Stimulated activated CD4-positive, alpha-beta T cell treated with anti-CD3 and anti-CD28 coated beads, Interleukin-1b, Interleukin-23, amount 100 ng/mL, for 24 hours (primary cell): ENCODE measurements around the gene AVEN.
"Not testable (repeated sequence)": the region's sequence is repeated elsewhere in the genome, so short reads cannot be mapped to it uniquely, and the experiment has no call there.

Experiments used
- DNase-seq, 4 experiments: peaks; one replicate each; pipeline ENCODE4 v3.0.0-alpha.2; 2020; ENCODE audit warnings: low read depth in 4 of 4, low spot score in 1 of 4

AVEN gene

GRCh38 chr15:34038871-34039789 is at the start of gene AVEN:
AVEN (minus strand) TSS chr15:34039204; CDS start chr15:34039046, 158 bp downstream.
- DNase-seq: peak in 3 of 4 experiments; percentile 34 to 48 (median 46)

- no peak for DNase-seq
Observed at GRCh38 chr15:34085746-34086145, 46.7 kb upstream of the AVEN start.

GRCh38 chr15:34084086-34084485 is 45.1 kb upstream of the AVEN start:
- DNase-seq: no peak

GRCh38 chr15:34079904-34080303 is 40.9 kb upstream of the AVEN start:
- no peak for DNase-seq

GRCh38 chr15:34078900-34079299 is 39.9 kb upstream of the AVEN start:
- DNase-seq: no peak

- no peak for DNase-seq
Observed at GRCh38 chr15:34076785-34077184, 37.8 kb upstream of the AVEN start.

- DNase-seq: no peak
Observed at GRCh38 chr15:34070003-34070402, 31.0 kb upstream of the AVEN start.

- no peak for DNase-seq
Observed at GRCh38 chr15:34065941-34066340, 26.9 kb upstream of the AVEN start.

- no peak for DNase-seq
Observed at GRCh38 chr15:34065261-34065660, 26.3 kb upstream of the AVEN start.

GRCh38 chr15:34064438-34064837 is 25.4 kb upstream of the AVEN start:
- DNase-seq: no peak

GRCh38 chr15:34059946-34060345 is 20.9 kb upstream of the AVEN start:
- no peak for DNase-seq

- no peak for DNase-seq
Observed at GRCh38 chr15:34059476-34059875, 20.5 kb upstream of the AVEN start.

- no peak for DNase-seq
Observed at GRCh38 chr15:34056911-34057310, 17.9 kb upstream of the AVEN start.

GRCh38 chr15:34055868-34056595 is 17.0 kb upstream of the AVEN start:
- DNase-seq: no peak

GRCh38 chr15:34054081-34054707 is 15.2 kb upstream of the AVEN start:
- no peak for DNase-seq

- DNase-seq: not testable (repeated sequence)
Observed at GRCh38 chr15:34050385-34050784, 11.4 kb upstream of the AVEN start.

GRCh38 chr15:34049112-34049511 is 10.1 kb upstream of the AVEN start:
- no peak for DNase-seq

GRCh38 chr15:34047893-34048775 is 9.1 kb upstream of the AVEN start:
- DNase-seq: no peak

GRCh38 chr15:34046471-34047145 is 7.6 kb upstream of the AVEN start:
- DNase-seq: no peak

GRCh38 chr15:34043813-34044212 is 4.8 kb upstream of the AVEN start:
- no peak for DNase-seq
